ENCODE data around the gene ZMIZ2.

ZMIZ2 gene

GRCh38 chr7:44736896-44737295 lies 11.8 kb upstream of the ZMIZ2 start:
- Histone ChIP-seq H4K12ac (ENCODE audit: low read depth, low read length) (no peak overlapping the region), H2BK12ac (ENCODE audit: low read length) (no peak overlapping the region), H3K4me1 (ENCODE audit: control insufficient read depth in 1 of 2, insufficient read depth in 2 of 2, low read length in 2 of 2) (peaks cover 2% of the 10 kb centered on the region in 2 experiments), H3K9me3 (ENCODE audit: insufficient read depth, low read depth, low read length) (no peaks in the 10 kb centered on the region), H3K14ac (ENCODE audit: low read length) (no peak overlapping the region), H3K4me3 (ENCODE audit: low read depth, low read length) (no peak overlapping the region), H3K79me1 (ENCODE audit: low read length) (no peaks in the 10 kb centered on the region), H3K23ac (ENCODE audit: low read length) (no peak overlapping the region), H2AK5ac (ENCODE audit: low read length) (no peak overlapping the region), H3K4ac (ENCODE audit: low read depth, low read length) (no peak overlapping the region), H3K27me3 (ENCODE audit: insufficient read depth, low read length) (peaks cover 4% of the 10 kb centered on the region), H3K79me2 (ENCODE audit: control insufficient read depth, insufficient read depth, low read length, poor library complexity) (no peaks in the 10 kb centered on the region), H2AFZ (ENCODE audit: insufficient read depth, low read length, poor library complexity) (no peak overlapping the region), H3K36me3 (ENCODE audit: control insufficient read depth in 1 of 2, insufficient read depth in 2 of 2, low read length in 2 of 2) (no peaks in the 10 kb centered on the region), H3K18ac (ENCODE audit: low read length) (no peak overlapping the region), H3K9ac (ENCODE audit: low read length) (no peak overlapping the region), H3K4me2 (ENCODE audit: low read length) (no peak overlapping the region), H4K8ac (ENCODE audit: low read depth, low read length) (no peak overlapping the region), H3K27ac (ENCODE audit: low read depth, low read length) (no peak overlapping the region), H4K91ac (ENCODE audit: low read depth, low read length) (no peak overlapping the region), H2BK5ac (ENCODE audit: low read depth, low read length, poor library complexity) (no peak overlapping the region), H2BK120ac (ENCODE audit: insufficient read depth, low read length, poor library complexity) (no peak overlapping the region)
- no CpG with 5 or more reads among the region's 3 CpGs for WGBS (ENCODE audit: extremely low coverage, insufficient coverage, insufficient read length)
- no peak for DNase-seq

- no peaks in the 10 kb centered on the region for H3K79me1 ChIP-seq (ENCODE audit: low read length)
- no peaks in the 10 kb centered on the region for H3K79me2 ChIP-seq (ENCODE audit: control insufficient read depth, insufficient read depth, low read length, poor library complexity)
- no peak overlapping the region for H3K27ac ChIP-seq (ENCODE audit: low read depth, low read length)
- no peak overlapping the region for H3K18ac ChIP-seq (ENCODE audit: low read length)
- peak; percentile 19 to 44 for DNase-seq
- no peak overlapping the region for H2AK5ac ChIP-seq (ENCODE audit: low read length)
- no peak overlapping the region for H3K4me3 ChIP-seq (ENCODE audit: low read depth, low read length)
- no peak overlapping the region for H2AFZ ChIP-seq (ENCODE audit: insufficient read depth, low read length, poor library complexity)
- H3K14ac ChIP-seq (ENCODE audit: low read length), result no peak overlapping the region
- no peak overlapping the region for H4K8ac ChIP-seq (ENCODE audit: low read depth, low read length)
- H3K23ac ChIP-seq (ENCODE audit: low read length), result no peak overlapping the region
- H2BK5ac ChIP-seq (ENCODE audit: low read depth, low read length, poor library complexity), result no peak overlapping the region
- no CpG with 5 or more reads among the region's 4 CpGs for WGBS (ENCODE audit: extremely low coverage, insufficient coverage, insufficient read length)
- H3K9ac ChIP-seq (ENCODE audit: low read length), result peak overlapping the region; percentile 49
- H3K4me1 ChIP-seq (ENCODE audit: control insufficient read depth in 1 of 2, insufficient read depth in 2 of 2, low read length in 2 of 2), result peaks cover 2% of the 10 kb centered on the region in 2 experiments
- no peak overlapping the region for H4K12ac ChIP-seq (ENCODE audit: low read depth, low read length)
- H3K4me2 ChIP-seq (ENCODE audit: low read length), result no peak overlapping the region
- H3K4ac ChIP-seq (ENCODE audit: low read depth, low read length), result no peak overlapping the region
- H4K91ac ChIP-seq (ENCODE audit: low read depth, low read length), result no peak overlapping the region
- H3K27me3 ChIP-seq (ENCODE audit: insufficient read depth, low read length), result peaks cover 4% of the 10 kb centered on the region
- H3K9me3 ChIP-seq (ENCODE audit: insufficient read depth, low read depth, low read length), result no peaks in the 10 kb centered on the region
- H2BK120ac ChIP-seq (ENCODE audit: insufficient read depth, low read length, poor library complexity), result no peak overlapping the region
- no peaks in the 10 kb centered on the region for H3K36me3 ChIP-seq (ENCODE audit: control insufficient read depth in 1 of 2, insufficient read depth in 2 of 2, low read length in 2 of 2)
- H2BK12ac ChIP-seq (ENCODE audit: low read length), result no peak overlapping the region
Measured at GRCh38 chr7:44738051-44738723, 10.5 kb upstream of the ZMIZ2 start.

- peak in 1 of 2 donors; percentile 23 for DNase-seq
- Histone ChIP-seq H4K8ac (ENCODE audit: low read depth, low read length) (no peak overlapping the region), H3K4me3 (ENCODE audit: low read depth, low read length) (no peak overlapping the region), H3K9me3 (ENCODE audit: insufficient read depth, low read depth, low read length) (no peaks in the 10 kb centered on the region), H4K12ac (ENCODE audit: low read depth, low read length) (no peak overlapping the region), H3K4me1 (ENCODE audit: control insufficient read depth in 1 of 2, insufficient read depth in 2 of 2, low read length in 2 of 2) (peaks cover 2% of the 10 kb centered on the region in 2 experiments), H3K79me2 (ENCODE audit: control insufficient read depth, insufficient read depth, low read length, poor library complexity) (no peaks in the 10 kb centered on the region), H3K36me3 (ENCODE audit: control insufficient read depth in 1 of 2, insufficient read depth in 2 of 2, low read length in 2 of 2) (no peaks in the 10 kb centered on the region), H2BK12ac (ENCODE audit: low read length) (no peak overlapping the region), H3K79me1 (ENCODE audit: low read length) (no peaks in the 10 kb centered on the region), H3K14ac (ENCODE audit: low read length) (no peak overlapping the region), H2BK120ac (ENCODE audit: insufficient read depth, low read length, poor library complexity) (no peak overlapping the region), H3K27ac (ENCODE audit: low read depth, low read length) (no peak overlapping the region), H3K4ac (ENCODE audit: low read depth, low read length) (no peak overlapping the region), H3K4me2 (ENCODE audit: low read length) (no peak overlapping the region), H3K23ac (ENCODE audit: low read length) (no peak overlapping the region), H3K9ac (ENCODE audit: low read length) (no peak overlapping the region), H2AFZ (ENCODE audit: insufficient read depth, low read length, poor library complexity) (no peak overlapping the region), H3K27me3 (ENCODE audit: insufficient read depth, low read length) (peaks cover 4% of the 10 kb centered on the region), H4K91ac (ENCODE audit: low read depth, low read length) (no peak overlapping the region), H3K18ac (ENCODE audit: low read length) (no peak overlapping the region), H2AK5ac (ENCODE audit: low read length) (no peak overlapping the region), H2BK5ac (ENCODE audit: low read depth, low read length, poor library complexity) (no peak overlapping the region)
- WGBS (ENCODE audit: extremely low coverage, insufficient coverage, insufficient read length), result no CpG with 5 or more reads among the region's 23 CpGs
Measured at GRCh38 chr7:44738876-44739665, 9.6 kb upstream of the ZMIZ2 start.

GRCh38 chr7:44740055-44740454 lies 8.6 kb upstream of the ZMIZ2 start:
- no peak overlapping the region for H2BK120ac ChIP-seq (ENCODE audit: insufficient read depth, low read length, poor library complexity)
- no peaks in the 10 kb centered on the region for H3K79me2 ChIP-seq (ENCODE audit: control insufficient read depth, insufficient read depth, low read length, poor library complexity)
- H4K91ac ChIP-seq (ENCODE audit: low read depth, low read length), result no peak overlapping the region
- H2BK12ac ChIP-seq (ENCODE audit: low read length), result no peak overlapping the region
- no peak overlapping the region for H3K4ac ChIP-seq (ENCODE audit: low read depth, low read length)
- no peaks in the 10 kb centered on the region for H3K79me1 ChIP-seq (ENCODE audit: low read length)
- H2AK5ac ChIP-seq (ENCODE audit: low read length), result no peak overlapping the region
- H3K27me3 ChIP-seq (ENCODE audit: insufficient read depth, low read length), result peaks cover 4% of the 10 kb centered on the region
- H3K4me1 ChIP-seq (ENCODE audit: control insufficient read depth in 1 of 2, insufficient read depth in 2 of 2, low read length in 2 of 2), result peaks cover 2% of the 10 kb centered on the region in 2 experiments
- no CpG with 5 or more reads among the region's 2 CpGs for WGBS (ENCODE audit: extremely low coverage, insufficient coverage, insufficient read length)
- H3K9me3 ChIP-seq (ENCODE audit: insufficient read depth, low read depth, low read length), result no peaks in the 10 kb centered on the region
- H2AFZ ChIP-seq (ENCODE audit: insufficient read depth, low read length, poor library complexity), result no peak overlapping the region
- H3K27ac ChIP-seq (ENCODE audit: low read depth, low read length), result no peak overlapping the region
- H3K36me3 ChIP-seq (ENCODE audit: control insufficient read depth in 1 of 2, insufficient read depth in 2 of 2, low read length in 2 of 2), result no peaks in the 10 kb centered on the region
- H3K4me2 ChIP-seq (ENCODE audit: low read length), result no peak overlapping the region
- H4K12ac ChIP-seq (ENCODE audit: low read depth, low read length), result no peak overlapping the region
- no peak overlapping the region for H3K23ac ChIP-seq (ENCODE audit: low read length)
- no peak overlapping the region for H2BK5ac ChIP-seq (ENCODE audit: low read depth, low read length, poor library complexity)
- DNase-seq, result no peak
- H3K14ac ChIP-seq (ENCODE audit: low read length), result no peak overlapping the region
- no peak overlapping the region for H3K9ac ChIP-seq (ENCODE audit: low read length)
- H3K18ac ChIP-seq (ENCODE audit: low read length), result no peak overlapping the region
- peak overlapping the region; percentile 35 for H3K4me3 ChIP-seq (ENCODE audit: low read depth, low read length)
- no peak overlapping the region for H4K8ac ChIP-seq (ENCODE audit: low read depth, low read length)
